Adipocyte (in vitro differentiated cells): Measurements from ENCODE around the gene CLDN24.

Experiments used
- DNase-seq: peaks from one replicate; pipeline ENCODE4 v3.0.0-alpha.2; 2015; ENCODE audit warnings: low read depth
- H3K27me3 ChIP-seq: replicated peaks from 2 replicates; pipeline ENCODE4 v1.7.0; 2013; ENCODE audit warnings: mild to moderate bottlenecking, low read length, moderate library complexity; ENCODE audit not compliant: control insufficient read depth, insufficient read depth
- H3K36me3 ChIP-seq: 2 replicates; pipeline ENCODE4 v1.7.0; 2013; ENCODE audit warnings: low read length, mild to moderate bottlenecking, moderate library complexity; ENCODE audit not compliant: control insufficient read depth, insufficient read depth, severe bottlenecking
- H3K4me1 ChIP-seq: 2 replicates; pipeline ENCODE4 v1.7.0; 2013; ENCODE audit warnings: mild to moderate bottlenecking, low read length, moderate library complexity; ENCODE audit not compliant: control insufficient read depth, insufficient read depth
- H3K4me3 ChIP-seq: 2 replicates; pipeline ENCODE4 v1.7.0; 2013; ENCODE audit warnings: mild to moderate bottlenecking, low read length, moderate library complexity
- H3K9ac ChIP-seq: 2 replicates; pipeline ENCODE4 v1.7.0; 2013; ENCODE audit warnings: mild to moderate bottlenecking, low read length, moderate library complexity
- H3K9me3 ChIP-seq: 2 replicates; pipeline ENCODE4 v1.7.0; 2013; ENCODE audit warnings: mild to moderate bottlenecking, low read length, moderate library complexity; ENCODE audit not compliant: control insufficient read depth

Gene CLDN24

GRCh38 chr4:183320211-183321059 is 1.8 kb downstream of the CLDN24 start, which contains the start of gene CLDN22:
Gene CLDN22 (minus strand): TSS chr4:183320276. CDS start chr4:183320218, 58 bp downstream.
- Histone ChIP-seq H3K4me3 (no peak within 1 kb of the TSS), H3K4me1 (peaks cover 20% of the 10 kb centered on the region), H3K9ac (no peak within 1 kb of the TSS), H3K36me3 (peaks cover 20% of the 10 kb centered on the region), H3K9me3 (no peaks in the 10 kb centered on the region), H3K27me3 (no peaks in the 10 kb centered on the region)
- DNase-seq: peak; percentile 21

- Histone ChIP-seq H3K4me3 (no peak overlapping the region), H3K4me1 (peaks cover 20% of the 10 kb centered on the region), H3K9me3 (no peaks in the 10 kb centered on the region), H3K27me3 (no peaks in the 10 kb centered on the region), H3K9ac (no peak overlapping the region), H3K36me3 (peaks cover 28% of the 10 kb centered on the region)
- DNase-seq: no peak
These were observed 3.6 kb downstream of the CLDN24 start for GRCh38 chr4:183318656-183319055.

DNA sequence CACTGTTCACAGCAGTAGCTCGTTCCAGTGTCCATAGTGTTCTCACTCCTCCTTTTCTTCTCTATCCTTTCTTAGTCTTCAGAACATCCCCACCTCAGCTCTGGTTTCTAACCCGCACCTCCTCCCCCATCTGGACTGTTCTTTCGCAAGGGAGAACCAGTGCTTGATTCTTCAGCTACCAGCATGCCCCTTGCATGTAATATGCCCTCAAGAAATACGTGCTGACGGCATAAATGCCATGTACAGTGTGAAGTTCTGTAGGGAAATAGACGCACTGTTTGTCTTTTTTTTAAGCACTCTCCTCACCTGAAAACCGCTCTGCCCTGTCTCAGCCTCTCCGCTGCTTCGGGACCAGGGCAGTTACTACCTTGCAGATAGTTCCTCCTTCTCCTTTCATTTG is 7.4 kb downstream of the CLDN24 start:
- H3K9me3 ChIP-seq: no peaks in the 10 kb centered on the region
- no peaks in the 10 kb centered on the region for H3K27me3 ChIP-seq
- H3K36me3 ChIP-seq: peaks cover 36% of the 10 kb centered on the region
- H3K9ac ChIP-seq: no peak overlapping the region
- peaks cover 20% of the 10 kb centered on the region for H3K4me1 ChIP-seq
- no peak for DNase-seq
- no peak overlapping the region for H3K4me3 ChIP-seq

- H3K27me3 ChIP-seq: no peaks in the 10 kb centered on the region
- H3K36me3 ChIP-seq: peaks cover 36% of the 10 kb centered on the region
- H3K4me1 ChIP-seq: peaks cover 20% of the 10 kb centered on the region
- H3K4me3 ChIP-seq: no peak overlapping the region
- H3K9me3 ChIP-seq: no peaks in the 10 kb centered on the region
- no peak for DNase-seq
- no peak overlapping the region for H3K9ac ChIP-seq
These were observed 7.9 kb downstream of the CLDN24 start for GRCh38 chr4:183314336-183314735.

DNA sequence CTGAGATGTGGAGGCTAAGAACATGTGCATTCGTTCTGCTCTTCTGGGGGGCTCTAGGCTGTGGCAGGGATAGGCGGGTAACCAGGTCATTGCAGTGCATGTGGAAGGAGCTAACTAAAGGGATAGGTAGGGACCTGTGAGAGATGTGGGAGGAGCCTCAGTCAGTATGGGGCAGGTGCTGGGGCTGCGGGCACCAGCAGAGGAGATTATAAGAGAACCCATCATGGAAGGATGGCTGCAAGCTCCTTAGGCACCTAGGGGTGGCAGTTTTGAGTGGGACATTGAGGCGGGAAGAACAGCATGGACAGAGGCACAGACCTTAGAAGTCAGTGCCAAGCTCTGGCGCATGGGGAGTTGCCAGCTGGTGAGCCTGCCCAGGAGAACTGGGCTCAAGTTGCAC is 9.4 kb downstream of the CLDN24 start:
- H3K4me1 ChIP-seq: peaks cover 10% of the 10 kb centered on the region
- H3K27me3 ChIP-seq: no peaks in the 10 kb centered on the region
- peaks cover 36% of the 10 kb centered on the region for H3K36me3 ChIP-seq
- no peak for DNase-seq
- H3K4me3 ChIP-seq: no peak overlapping the region
- no peaks in the 10 kb centered on the region for H3K9me3 ChIP-seq
- no peak overlapping the region for H3K9ac ChIP-seq

DNA sequence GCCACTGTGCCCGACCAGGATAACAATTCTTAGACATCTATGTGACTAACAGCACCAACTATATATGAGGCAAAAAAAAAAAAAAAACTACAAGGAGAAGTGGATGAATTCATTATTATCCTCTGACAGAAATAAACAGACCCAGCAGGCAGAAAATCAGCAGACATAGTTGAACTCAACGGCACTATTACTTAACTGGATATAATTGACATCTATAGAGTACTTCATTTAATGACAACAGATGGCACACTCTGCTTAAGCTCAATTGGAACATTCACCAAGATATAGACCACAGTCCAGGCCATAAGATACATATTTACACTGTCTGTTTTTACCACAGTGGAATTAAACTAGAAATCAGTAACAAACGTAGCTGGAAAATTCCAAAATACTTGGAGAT is 15.4 kb downstream of the CLDN24 start:
- DNase-seq: no peak
- H3K4me3 ChIP-seq: no peak overlapping the region
- H3K9me3 ChIP-seq: no peaks in the 10 kb centered on the region
- no peaks in the 10 kb centered on the region for H3K27me3 ChIP-seq
- H3K4me1 ChIP-seq: no peaks in the 10 kb centered on the region
- peaks cover 11% of the 10 kb centered on the region for H3K36me3 ChIP-seq
- no peak overlapping the region for H3K9ac ChIP-seq

- Histone ChIP-seq H3K27me3 (no peaks in the 10 kb centered on the region), H3K36me3 (peaks cover 18% of the 10 kb centered on the region), H3K9me3 (no peaks in the 10 kb centered on the region), H3K4me3 (no peak overlapping the region), H3K4me1 (no peaks in the 10 kb centered on the region), H3K9ac (no peak overlapping the region)
- DNase-seq: no peak
These were observed 17.7 kb downstream of the CLDN24 start for GRCh38 chr4:183304538-183304937.

- H3K36me3 ChIP-seq: peaks cover 23% of the 10 kb centered on the region
- H3K9me3 ChIP-seq: no peaks in the 10 kb centered on the region
- no peaks in the 10 kb centered on the region for H3K4me1 ChIP-seq
- H3K27me3 ChIP-seq: no peaks in the 10 kb centered on the region
- DNase-seq: no peak
- no peak overlapping the region for H3K9ac ChIP-seq
- no peak overlapping the region for H3K4me3 ChIP-seq
These were observed 18.2 kb downstream of the CLDN24 start for GRCh38 chr4:183304067-183304466.

- Histone ChIP-seq H3K9me3 (no peaks in the 10 kb centered on the region), H3K36me3 (peaks cover 29% of the 10 kb centered on the region), H3K4me3 (no peak overlapping the region), H3K27me3 (no peaks in the 10 kb centered on the region), H3K9ac (no peak overlapping the region), H3K4me1 (no peaks in the 10 kb centered on the region)
- DNase-seq: no peak
These were observed 18.9 kb downstream of the CLDN24 start for GRCh38 chr4:183303301-183303700.

- H3K4me3 ChIP-seq: no peak overlapping the region
- no peak for DNase-seq
- H3K9me3 ChIP-seq: no peaks in the 10 kb centered on the region
- no peaks in the 10 kb centered on the region for H3K4me1 ChIP-seq
- H3K36me3 ChIP-seq: peaks cover 33% of the 10 kb centered on the region
- no peak overlapping the region for H3K9ac ChIP-seq
- no peaks in the 10 kb centered on the region for H3K27me3 ChIP-seq
These were observed 21.6 kb downstream of the CLDN24 start for GRCh38 chr4:183300655-183301054.

DNA sequence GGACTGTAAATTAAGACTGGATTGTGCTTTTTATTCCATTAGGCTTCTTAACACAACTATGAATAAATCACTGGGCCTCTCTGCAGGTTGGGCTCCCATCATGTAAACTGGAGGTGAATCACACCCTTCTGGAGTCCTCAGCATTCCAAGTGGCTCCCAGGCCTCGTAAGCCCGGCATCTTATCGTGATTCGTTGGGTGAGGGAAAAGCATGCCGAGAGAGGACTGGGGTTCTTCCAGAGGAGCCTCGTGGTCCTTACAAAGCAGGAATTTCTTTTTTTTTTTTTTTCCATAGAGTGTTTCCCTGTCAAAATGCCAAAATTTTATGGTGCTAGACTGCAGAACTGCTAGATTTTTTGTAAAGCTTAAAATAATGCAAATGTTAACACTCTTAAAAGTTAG is 22.2 kb downstream of the CLDN24 start:
- H3K4me3 ChIP-seq: no peak overlapping the region
- no peaks in the 10 kb centered on the region for H3K27me3 ChIP-seq
- DNase-seq: no peak
- H3K4me1 ChIP-seq: no peaks in the 10 kb centered on the region
- no peaks in the 10 kb centered on the region for H3K9me3 ChIP-seq
- no peak overlapping the region for H3K9ac ChIP-seq
- peaks cover 38% of the 10 kb centered on the region for H3K36me3 ChIP-seq

- Histone ChIP-seq H3K9me3 (no peaks in the 10 kb centered on the region), H3K4me1 (no peaks in the 10 kb centered on the region), H3K27me3 (no peaks in the 10 kb centered on the region), H3K9ac (no peak overlapping the region), H3K4me3 (no peak overlapping the region), H3K36me3 (peaks cover 40% of the 10 kb centered on the region)
- no peak for DNase-seq
These were observed 22.8 kb downstream of the CLDN24 start for GRCh38 chr4:183299464-183299863.
